GM18868 (cell line): Measurements from ENCODE around the gene CSMD2.

ENCODE experiments used
- ATAC-seq: cut with Tn5 transposase; IDR thresholded peaks from one replicate; pipeline ENCODE4 v1.9.1; 2021; ENCODE audit warnings: mild to moderate bottlenecking, moderate library complexity; ENCODE audit not compliant: unreplicated experiment

Gene CSMD2

DNA sequence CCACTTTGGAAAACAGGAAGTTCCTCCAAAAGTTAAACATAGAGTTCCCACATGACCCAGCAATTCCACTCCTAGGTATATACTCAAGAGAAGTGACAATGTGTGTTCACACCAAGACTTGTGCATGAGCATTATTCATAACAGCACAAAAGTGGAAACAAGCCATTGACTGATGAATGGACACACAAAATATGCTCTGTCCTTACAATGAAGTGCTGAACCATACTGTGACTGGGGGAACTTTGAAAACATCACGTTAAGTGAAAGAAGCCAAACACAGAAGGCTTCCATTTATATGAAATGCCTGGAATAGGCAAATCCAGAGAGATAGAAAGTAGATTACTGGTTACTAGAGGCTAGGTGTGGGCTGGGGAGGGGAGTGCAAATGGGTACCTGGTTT, 542.3 kb downstream of the CSMD2 start:
- no peak for ATAC-seq

DNA sequence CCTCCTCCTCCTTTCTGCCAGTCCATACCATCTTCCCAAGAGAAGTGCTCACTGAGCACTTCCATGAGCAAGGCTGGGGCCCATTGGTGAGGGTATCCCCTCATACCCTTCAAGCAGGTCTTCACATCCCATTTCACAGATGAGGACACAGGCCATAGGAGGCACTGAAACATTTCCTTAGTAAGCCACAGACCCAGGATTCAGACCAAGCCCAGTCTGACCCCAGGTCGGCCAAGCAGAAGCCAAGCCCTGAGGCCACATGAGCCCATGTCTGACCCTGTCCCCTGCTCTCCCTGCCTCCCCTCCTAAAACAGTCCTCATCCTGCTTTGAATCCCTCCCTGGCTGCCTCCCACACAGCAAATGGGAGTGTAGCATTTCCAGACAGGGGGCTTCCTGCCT, 546.4 kb downstream of the CSMD2 start:
- no peak for ATAC-seq

DNA sequence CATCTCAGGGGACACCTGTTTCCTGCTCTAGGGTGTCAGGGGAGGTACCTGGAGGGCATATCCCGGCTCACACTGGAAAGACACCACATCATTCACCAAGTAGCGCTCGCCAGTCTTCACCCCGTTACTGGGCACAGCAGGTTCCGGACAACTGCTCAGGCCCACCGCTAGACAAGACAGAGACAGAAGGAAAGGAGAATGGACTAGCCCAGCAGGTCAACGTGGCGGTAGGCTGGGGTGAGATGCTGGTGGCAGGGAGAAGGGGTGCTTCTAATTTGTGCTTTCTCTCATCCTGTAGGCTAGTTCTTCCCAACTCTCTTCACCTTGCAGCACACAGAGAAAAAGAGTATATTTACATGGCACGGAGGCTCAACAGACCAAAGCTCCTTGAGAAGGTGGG, 547.6 kb downstream of the CSMD2 start:
- ATAC-seq = no peak

DNA sequence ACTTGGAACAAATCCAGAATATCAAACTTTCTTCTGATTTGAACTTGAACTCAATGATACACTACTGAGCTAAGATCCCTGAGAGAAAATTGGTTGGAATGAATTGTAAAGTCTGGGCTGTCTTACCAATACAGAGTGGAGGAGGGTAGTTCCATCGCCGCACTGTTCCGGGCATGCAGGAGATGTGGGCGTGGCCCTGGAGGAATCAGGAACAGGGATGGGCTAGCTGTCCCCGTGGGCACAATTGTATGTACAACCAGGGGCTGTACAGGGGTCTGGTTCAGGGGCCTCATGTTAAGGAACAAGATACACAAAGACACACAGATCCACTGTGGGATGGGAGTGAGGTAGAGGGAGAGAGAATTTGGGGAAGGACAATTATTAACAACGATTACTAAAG, 548.2 kb downstream of the CSMD2 start:
- ATAC-seq = no peak

DNA sequence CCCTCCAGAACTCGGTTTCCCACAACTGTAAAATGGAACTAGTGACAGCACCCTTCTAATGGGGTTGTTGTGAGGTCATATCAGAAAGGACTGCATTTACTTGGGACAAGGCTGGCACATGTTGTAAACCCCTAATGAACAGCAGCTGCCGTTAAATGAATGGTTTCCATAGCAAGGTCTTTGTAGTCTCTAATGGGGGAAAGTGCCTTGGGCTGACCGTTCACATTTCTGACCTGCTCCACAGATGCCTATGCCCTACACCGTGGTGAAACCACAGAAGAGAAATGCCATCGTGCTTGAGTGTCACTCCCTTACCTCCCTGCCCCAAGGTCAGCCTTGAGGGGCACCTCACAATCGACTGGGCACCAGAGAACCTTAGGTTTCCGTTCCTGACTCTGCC, 549.5 kb downstream of the CSMD2 start:
- no peak for ATAC-seq

DNA sequence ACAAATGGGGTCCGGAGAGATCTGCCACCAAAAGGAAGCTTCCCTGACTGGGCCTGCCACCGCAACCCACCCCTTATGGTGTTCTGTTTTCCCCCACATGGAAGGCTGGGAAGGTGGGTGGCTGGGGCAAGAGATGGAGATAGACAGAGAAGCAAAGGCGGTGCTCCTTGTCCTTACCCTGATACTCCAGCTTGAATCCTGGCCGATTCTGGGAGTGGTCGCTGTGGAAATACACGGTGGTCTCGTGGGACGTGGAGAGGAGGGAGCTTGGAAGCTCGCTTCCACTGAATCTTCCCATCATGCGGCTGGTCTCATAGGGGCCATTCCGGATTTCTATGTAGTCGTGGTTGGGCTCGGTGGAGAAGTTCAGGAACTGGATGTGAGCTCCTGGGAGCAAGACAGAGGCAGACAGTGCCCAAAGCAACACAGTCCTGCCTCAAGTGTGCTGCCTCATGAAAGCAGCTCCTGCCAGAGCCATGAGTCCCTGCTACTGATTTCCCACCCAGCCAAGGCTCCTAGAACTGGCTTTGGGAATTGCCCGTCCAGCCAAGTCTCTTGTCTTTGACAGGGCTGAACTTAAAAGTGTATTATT, 554.1 kb downstream of the CSMD2 start:
- no peak for ATAC-seq

DNA sequence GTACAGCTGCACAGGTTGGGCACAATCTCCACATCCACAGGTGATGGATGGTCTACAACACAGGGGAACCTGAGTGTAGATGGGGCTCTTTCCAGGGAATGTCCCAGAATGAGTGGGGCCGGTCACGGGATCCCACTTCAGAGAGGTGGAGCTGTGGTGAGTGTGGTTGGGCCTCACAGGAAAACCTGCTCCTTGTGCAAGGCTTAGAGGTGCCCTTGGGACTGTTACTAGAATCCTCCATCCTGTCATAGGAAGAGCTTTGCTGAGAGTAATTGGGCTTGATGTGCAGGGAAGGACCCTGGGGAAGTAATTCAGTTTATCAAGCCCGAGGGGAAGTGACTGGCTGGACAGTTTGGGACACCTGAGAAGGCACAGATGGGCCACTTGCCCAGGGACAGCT, 554.6 kb downstream of the CSMD2 start:
- ATAC-seq = no peak

DNA sequence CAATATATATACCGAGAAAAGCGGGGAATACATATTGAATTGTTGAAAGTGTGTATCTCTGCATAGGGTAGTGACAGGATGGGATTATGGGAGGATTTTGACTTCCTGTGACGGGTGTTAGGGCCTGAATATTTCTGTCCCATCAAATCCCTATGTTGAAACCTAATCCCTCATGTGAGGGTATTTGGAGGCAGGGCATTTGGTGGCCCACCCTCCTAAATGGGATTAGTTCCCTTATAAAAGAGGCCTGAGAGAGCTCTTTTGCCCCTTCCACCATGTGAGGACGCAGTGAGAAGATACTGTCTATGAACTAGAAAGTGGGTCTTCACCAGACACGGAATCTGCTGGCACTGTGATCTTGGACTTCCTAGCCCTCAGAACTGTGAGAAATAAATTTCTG, 555.3 kb downstream of the CSMD2 start:
- no peak for ATAC-seq

DNA sequence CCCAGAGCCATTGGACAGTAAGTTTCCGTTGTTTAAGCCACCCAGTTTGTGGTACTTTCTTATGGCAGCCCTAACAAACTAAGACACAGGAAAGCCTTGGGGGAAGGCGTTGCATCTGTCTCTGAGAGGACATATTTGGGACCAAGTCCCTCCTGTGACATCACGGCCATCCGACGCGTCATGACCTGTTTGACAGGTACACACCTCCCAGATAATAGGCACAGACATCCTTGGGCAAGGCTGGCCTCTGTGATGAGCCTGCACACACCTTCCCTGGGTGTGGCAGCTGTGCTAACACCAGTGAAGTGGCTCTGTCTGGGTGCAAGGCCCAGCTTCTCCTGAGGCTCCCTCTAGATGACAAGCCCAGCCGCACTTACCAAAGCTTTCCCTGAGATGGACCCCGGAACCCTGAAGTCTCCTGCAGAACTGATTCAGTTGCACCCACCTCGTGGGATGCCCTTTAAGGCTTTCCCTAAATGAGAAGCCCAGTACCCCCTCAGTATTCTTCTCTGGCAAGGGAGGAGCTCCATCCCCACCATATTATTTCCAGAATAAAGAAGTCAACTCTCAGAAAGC, 556.1 kb downstream of the CSMD2 start:
- no peak for ATAC-seq

DNA sequence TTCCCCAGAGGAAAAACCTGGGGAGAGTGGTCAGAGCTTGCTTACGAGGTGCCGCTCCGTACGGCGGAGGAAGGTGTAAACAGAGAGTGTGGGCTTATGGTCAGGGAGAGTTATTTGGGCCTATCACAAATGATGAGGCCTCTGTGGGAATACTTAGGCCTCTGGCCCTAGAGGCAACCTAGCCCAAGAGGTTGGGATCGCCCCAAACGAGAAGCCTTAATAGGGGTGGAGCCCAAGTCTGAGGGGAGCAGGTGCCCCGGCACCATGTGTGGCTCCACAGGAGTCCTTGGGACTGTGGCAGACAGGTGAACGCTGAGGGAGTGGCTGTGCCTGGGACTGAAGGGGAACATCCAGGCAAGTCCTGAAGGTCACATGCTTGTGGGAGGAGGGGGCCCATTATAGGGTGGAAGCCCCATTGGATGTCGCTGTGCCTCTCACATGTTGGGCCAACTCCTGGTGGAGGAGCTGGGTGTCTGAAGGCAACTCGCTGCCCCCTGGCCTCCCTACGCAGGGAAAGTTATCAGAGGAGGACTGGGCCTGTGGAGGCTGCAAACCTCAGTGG, 557.5 kb downstream of the CSMD2 start:
- ATAC-seq = no peak

DNA sequence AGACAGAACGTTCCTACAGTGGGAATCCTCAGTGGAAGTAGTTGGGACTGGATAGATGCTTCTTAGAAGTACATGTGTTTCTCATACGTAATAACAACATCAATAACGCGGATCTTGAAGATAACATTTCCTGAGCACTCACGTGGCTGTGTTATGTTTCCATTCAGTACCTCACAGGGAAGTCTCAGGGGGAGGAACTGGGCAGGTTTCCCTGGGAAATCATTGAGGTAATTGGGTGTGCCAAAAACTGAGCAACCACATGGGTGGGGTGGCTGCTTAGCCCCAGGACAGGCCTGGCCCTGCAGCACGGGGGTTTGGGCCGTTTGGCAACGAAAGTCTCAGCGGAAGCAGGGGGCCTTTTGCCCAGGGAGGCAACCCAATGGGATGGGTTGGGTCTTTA, 558.8 kb downstream of the CSMD2 start:
- no peak for ATAC-seq

DNA sequence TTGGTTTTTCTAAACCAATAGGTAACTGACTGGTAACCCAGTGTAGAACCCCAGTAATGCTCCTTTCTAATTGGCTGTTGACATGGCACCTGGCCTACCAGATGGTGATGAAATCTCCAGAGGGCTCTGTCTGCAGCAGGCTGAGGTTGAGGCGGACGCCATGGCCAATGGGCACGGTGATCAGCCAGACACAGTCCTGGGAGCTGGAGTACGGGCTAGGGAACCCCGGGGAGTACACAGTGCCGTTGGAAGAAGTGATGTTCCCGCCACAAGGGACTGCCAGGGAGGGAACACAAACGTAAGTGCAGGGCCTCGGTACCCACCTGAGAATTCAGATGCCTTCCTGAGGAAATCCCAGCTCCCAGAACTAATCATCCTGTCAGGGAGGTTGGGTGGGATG, 562.8 kb downstream of the CSMD2 start:
- no peak for ATAC-seq

DNA sequence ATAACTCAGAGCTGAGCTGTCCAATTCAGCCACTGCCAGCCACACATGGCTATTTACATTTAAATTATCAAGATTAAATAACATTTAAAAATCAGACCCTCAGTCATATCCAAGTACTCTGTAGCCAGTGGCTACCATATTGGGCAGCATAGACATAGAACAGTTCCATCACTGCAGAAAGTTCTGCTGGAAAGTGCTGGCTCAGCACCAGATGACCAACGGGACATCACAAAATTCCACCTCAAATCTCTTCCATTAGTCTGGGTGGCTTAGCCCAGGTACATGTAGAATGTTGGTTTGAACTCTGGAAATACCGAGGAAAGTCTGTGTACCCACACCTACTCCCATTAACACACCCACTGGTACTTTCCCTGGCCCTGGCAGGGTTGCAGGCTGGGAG, 563.3 kb downstream of the CSMD2 start:
- ATAC-seq = no peak

DNA sequence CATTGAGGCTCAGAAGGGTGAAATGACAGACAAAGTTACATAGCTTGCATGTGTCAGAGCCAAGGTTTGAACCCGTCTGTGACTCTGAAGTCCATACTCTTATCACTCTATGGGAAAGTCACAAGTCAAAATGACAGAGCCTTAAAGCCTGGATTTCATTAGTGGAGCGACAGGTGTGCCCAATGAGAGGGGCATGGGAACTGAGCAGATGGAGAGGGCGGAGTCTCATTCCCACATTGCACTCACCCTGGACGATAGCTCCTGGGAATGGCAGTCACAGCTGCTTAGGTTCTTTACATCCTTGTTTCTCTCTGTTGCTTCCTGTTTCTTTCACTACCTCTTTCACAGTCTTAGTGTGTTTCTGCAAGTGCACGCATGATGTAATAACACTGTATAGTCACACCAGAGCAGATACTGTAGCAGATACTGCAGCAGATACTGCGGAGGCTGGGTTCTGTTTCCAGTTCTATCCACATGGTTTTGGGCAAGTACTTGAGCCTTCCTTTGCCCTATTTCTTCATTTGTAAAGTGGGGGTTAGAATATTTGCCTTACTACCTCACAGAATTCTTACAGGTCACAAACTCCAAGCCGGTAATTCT, 565.4 kb downstream of the CSMD2 start:
- no peak for ATAC-seq

DNA sequence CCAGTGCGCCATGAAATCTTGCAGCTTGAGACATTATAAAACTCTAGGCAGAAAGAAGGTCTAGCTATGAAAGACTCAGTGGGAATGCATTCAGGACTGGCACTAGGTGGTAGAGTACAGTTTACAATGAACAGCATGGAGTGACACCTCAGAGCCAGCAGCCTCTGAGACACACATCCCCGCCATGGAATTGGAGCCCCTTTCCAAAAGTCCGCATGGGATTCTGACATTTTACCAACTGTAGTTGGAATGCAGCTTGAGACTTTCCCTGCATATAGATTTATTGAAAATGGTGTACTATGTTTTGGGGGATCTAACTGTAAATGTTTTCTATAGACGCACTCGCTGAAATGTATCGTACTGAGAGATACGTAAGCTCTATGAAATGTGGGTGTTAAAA, 576.3 kb downstream of the CSMD2 start:
- no peak for ATAC-seq

DNA sequence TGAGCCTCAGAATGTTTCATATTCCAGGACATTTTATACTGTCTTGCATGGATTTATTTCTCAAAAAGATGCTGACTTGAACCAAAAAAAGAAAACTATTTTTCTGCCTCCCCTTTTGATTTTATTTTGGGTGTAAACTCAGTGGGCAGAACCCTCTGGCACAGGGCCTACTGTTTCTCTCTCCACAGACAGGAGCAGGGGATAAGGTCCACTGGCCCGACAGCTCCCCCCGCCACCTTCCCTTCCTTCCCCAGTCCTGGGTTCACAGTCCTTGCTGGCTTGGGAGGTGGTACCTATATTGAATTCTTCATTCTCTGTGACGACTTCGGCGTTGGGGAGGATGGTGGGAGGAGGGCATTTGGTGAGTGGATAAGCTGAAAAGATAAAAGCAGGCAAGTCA, 578.2 kb downstream of the CSMD2 start:
- ATAC-seq = no peak

DNA sequence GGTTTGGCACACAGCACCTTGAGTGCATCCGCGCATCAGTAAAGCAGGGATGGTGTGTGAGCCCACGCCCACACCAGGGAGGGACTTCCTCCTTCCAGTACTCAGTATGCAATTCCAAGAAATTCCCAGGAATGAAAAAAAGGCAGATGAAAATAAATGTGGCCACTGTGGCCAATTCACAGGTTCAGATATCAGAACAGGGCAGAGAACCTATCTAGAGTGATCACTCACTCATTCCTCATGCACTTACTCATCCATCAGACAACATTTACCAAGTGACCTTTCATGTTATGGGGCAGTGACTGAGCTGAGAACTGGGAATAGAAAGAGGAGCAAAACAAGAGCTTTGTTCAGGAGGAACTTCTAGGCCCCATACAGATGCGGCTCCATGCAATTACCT, 578.9 kb downstream of the CSMD2 start:
- ATAC-seq = no peak

DNA sequence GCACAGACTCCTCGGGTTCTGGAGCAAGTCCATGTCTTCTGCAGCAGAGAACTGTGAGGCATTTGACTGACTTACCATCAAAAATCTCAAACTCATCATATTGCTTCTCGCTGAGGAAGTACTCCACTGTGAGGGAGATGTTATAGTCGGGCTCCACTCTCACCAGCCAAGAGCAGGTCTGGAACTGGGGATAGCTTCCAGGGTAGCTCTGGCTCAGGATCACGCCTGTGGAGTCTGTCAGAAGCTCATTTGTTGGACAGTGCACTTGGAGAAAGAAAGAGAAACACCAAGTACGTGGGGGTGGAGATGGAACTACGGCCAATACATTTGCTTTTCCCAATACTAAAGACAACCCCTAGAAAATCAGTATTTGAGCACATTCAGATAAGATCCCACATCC, 581.5 kb downstream of the CSMD2 start:
- ATAC-seq = no peak

DNA sequence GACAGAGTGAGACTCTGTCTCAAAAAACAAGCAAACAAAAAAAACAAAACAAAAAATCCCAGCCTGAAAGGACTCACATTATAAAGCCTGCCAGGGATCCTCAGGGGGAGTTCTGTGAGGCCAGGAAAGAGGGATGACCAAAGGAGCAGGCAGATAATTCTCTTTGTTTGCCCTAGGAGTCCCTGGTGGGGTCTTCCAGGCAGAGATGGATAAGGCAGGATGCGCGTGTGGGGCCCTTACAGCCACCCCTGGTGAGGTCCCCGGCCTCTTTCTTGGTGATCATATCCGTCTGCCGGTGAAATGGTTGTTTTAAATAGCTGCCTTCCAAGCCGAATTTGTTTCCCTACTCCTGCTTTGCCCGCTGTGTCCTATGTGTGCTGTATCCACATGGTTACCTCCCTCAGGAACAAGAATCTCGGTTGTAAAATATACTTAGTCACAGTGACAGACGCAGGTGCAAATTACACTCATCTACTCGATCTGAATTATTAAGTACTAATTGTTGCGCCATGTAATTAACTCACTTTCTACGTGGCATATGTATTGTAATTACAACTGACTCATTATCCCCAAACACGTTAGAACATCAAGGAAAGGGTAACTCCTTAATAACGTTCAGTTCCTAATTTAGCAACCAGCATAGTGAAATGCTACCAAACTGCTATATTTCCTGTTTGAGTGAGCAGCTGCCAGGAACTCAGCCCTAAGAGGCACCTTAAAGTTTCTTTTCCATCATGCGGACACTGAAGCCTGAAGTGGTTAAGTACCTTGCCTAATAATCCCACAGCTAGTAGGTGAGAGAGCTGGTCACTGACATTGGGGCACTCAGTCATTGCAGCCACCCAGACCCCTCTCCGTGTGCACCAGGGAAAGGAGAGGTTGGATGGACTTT, 586.2 kb downstream of the CSMD2 start:
- ATAC-seq = no peak

DNA sequence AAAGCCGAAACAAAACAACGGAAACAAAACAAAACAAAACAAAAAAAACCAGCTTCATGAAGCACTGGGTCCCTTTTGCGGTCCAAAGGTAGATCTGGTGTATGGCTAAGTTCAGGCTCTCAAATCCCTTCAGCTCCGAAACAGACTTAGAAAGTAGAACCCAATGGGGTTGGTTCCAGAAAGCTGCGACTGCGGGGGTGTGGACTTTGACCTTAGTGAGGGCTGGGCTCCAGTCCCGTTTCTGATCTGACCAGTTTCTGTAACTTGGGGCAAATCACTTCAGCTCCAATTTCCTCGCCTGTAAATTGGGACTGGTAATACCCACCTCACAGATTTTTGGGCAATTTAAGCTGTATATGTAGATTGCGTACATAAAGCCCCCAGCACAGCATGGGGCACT, 587.4 kb downstream of the CSMD2 start:
- no peak for ATAC-seq

DNA sequence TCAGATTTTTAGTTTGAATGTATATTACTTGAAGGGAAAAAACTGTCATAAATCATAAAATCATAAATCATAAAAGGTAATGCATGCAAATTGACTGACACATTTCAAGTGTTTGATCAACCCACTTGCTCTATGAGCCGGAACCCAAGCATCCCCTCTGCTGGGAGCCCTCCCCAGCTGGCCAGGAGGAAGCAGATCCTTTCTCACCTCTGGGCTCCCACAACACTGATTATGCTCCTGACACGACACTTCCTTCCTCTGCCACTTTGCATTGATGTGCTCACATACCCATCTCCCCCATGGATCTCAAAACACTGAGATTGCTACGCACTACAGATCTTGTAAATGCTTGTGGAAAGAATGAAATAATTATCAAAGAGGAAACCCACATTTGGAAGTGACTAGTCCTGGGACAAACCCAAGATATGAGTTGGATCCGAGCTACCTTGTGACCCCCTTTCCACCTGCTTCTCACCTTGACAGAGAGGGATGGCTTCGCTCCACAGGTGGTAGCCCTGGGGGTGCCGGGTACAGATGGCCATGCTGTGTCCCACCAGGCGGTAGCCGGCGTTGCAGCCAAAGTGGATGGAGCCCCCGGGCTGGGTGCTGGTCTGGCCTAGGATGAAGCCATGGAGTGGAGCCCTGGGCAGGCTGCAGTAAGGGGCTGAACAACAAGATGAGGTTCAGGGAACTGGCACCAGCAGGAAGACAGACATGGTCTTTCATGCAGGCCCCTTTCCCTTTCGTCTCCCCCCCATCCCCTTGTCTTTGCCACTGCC, 588.0 kb downstream of the CSMD2 start:
- no peak for ATAC-seq
